GM12878 (cell line): Measurements from ENCODE around the gene TANK.

Source experiments
- CTCF ChIP-seq, 3 experiments: IDR thresholded peaks in 2 of 3; conservative IDR thresholded peaks in 1 of 3; 2 replicates each; pipeline ENCODE4 v1.5.1; 2011; ENCODE audit warnings: low read depth in 3 of 3, low read length in 3 of 3, mild to moderate bottlenecking in 3 of 3, control low read depth in 2 of 3, moderate library complexity in 2 of 3, inconsistent platforms in 1 of 3, mixed read lengths in 1 of 3; ENCODE audit not compliant: control insufficient read depth in 2 of 3, insufficient read depth in 1 of 3; ENCODE audit errors: extremely low read depth in 1 of 3
- RELB ChIP-seq: fragments of 450-650 bp; IDR thresholded peaks from 2 replicates; pipeline ENCODE4 v1.6.1; 2017; ENCODE audit warnings: low read depth, mild to moderate bottlenecking, moderate library complexity

GRCh38 chr2:161130354-161130753 is 29.9 kb upstream of the TANK start:
- no peak for TF ChIP-seq CTCF (IDR thresholded peaks at IDR 0.05 in 2 of 3, conservative IDR thresholded peaks at IDR 0.05 in 1 of 3; ENCODE audit: control insufficient read depth in 2 of 3, extremely low read depth in 1 of 3, insufficient read depth in 1 of 3, low read depth in 3 of 3, low read length in 3 of 3)
- no peak for TF ChIP-seq RELB
